IPS-15b (cell line): ENCODE measurements around the gene ANKRD35.
A peak's percentile ranks its signal among the peaks of the same experiment; 100 is the strongest.

ENCODE experiments used
- H3K27me3 ChIP-seq: one replicate; pipeline ENCODE4 v1.6.1; 2013; ENCODE audit warnings: low read length; ENCODE audit not compliant: control insufficient read depth, insufficient read depth
- H3K36me3 ChIP-seq: one replicate; pipeline ENCODE4 v1.6.1; 2013; ENCODE audit warnings: low read length; ENCODE audit not compliant: control insufficient read depth, insufficient read depth
- H3K4me1 ChIP-seq: one replicate; pipeline ENCODE4 v1.6.1; 2013; ENCODE audit warnings: mild to moderate bottlenecking, low read length; ENCODE audit not compliant: control insufficient read depth, insufficient read depth
- H3K4me3 ChIP-seq: one replicate; pipeline ENCODE4 v1.5.1; 2013; ENCODE audit warnings: low read depth, low read length
- H3K9ac ChIP-seq: one replicate; pipeline ENCODE4 v1.6.1; 2013; ENCODE audit warnings: low read depth, mild to moderate bottlenecking, low read length
- H3K9me3 ChIP-seq: one replicate; pipeline ENCODE4 v1.6.1; 2013; ENCODE audit warnings: mild to moderate bottlenecking, low read length; ENCODE audit not compliant: control insufficient read depth, insufficient read depth

The ANKRD35 gene

GRCh38 chr1:145916745-145917144 lies 31.1 kb upstream of the ANKRD35 start:
- Histone ChIP-seq H3K4me3 (no peak overlapping the region), H3K36me3 (no peaks in the 10 kb centered on the region)

GRCh38 chr1:145912128-145912641 lies 26.5 kb upstream of the ANKRD35 start:
- H3K9me3 ChIP-seq, result no peaks in the 10 kb centered on the region
- peaks cover 9% of the 10 kb centered on the region for H3K27me3 ChIP-seq
- no peak overlapping the region for H3K9ac ChIP-seq
- no peaks in the 10 kb centered on the region for H3K4me1 ChIP-seq
- no peak overlapping the region for H3K4me3 ChIP-seq
- no peaks in the 10 kb centered on the region for H3K36me3 ChIP-seq

More at GRCh38 chr1:145916745-145917144, 31.1 kb upstream of the ANKRD35 start:
- Histone ChIP-seq H3K27me3 (peaks cover 4% of the 10 kb centered on the region), H3K9ac (no peak overlapping the region), H3K4me1 (no peaks in the 10 kb centered on the region), H3K9me3 (no peaks in the 10 kb centered on the region)

DNA sequence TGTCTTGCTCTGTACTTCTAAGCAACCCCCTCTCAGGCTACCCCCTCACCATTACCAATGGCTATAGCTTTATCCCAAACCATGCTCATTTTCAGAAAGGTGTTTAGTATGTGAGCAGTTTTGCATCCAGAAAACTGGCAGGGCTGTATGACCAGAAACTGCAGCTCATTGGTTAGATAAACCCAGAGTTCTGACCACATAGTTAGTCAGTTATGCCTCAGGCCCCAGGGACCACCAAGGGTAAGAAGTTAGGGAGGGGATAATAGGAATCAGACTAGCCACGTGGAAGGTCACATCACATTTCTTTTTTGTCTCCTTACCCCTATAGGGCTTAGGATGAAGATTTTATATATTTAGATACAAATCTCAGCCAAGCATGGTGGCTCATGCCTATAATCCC lies 23.0 kb upstream of the ANKRD35 start:
- no peaks in the 10 kb centered on the region for H3K4me1 ChIP-seq
- H3K36me3 ChIP-seq, result no peaks in the 10 kb centered on the region
- H3K9ac ChIP-seq, result no peak overlapping the region
- no peaks in the 10 kb centered on the region for H3K9me3 ChIP-seq
- no peak overlapping the region for H3K4me3 ChIP-seq
- H3K27me3 ChIP-seq, result peaks cover 12% of the 10 kb centered on the region

- H3K4me1 ChIP-seq, result no peaks in the 10 kb centered on the region
- no peaks in the 10 kb centered on the region for H3K9me3 ChIP-seq
- peaks cover 14% of the 10 kb centered on the region for H3K27me3 ChIP-seq
- H3K36me3 ChIP-seq, result no peaks in the 10 kb centered on the region
- H3K9ac ChIP-seq, result no peak overlapping the region
- H3K4me3 ChIP-seq, result no peak overlapping the region
These were observed 21.5 kb upstream of the ANKRD35 start for GRCh38 chr1:145906954-145907753.

DNA sequence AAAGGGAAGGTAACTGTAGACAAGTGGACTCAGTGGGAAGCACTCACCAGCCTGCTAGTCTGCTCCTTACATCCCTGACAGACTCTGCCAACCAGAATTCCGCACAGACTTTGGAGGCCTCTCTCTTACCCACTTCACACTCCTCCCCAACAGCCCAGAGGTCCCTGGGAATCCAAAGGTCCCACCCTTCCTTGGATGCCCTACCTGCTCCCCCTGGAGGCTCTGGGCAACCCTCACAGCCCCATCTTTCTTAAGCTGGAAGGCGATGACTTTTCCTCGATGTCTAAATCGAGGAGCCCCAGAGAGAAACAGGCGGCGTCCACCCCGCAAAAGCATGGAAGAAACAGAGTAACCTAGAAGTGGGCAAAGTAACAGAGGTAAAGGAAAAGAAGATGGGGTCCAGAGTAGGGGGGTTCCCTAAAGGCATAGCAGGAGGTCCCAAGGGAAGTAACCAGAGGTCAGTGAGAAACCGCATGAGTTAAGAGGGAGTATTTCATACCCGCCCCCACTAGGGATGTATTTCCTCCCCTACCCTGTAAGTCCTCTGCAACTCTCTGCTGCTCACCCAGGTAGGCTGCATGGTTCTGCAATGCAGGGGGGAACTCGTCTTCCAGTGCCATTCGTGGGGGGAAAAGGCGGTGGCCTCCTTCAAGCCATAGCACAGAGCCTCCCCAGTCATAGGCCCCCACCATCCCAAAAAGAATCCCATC lies 15.8 kb upstream of the ANKRD35 start:
- Histone ChIP-seq H3K27me3 (peaks cover 7% of the 10 kb centered on the region), H3K9ac (no peak overlapping the region), H3K4me1 (no peaks in the 10 kb centered on the region), H3K36me3 (no peaks in the 10 kb centered on the region), H3K9me3 (no peaks in the 10 kb centered on the region), H3K4me3 (no peak overlapping the region)

- no peak overlapping the region for H3K9ac ChIP-seq
- peaks cover 6% of the 10 kb centered on the region for H3K27me3 ChIP-seq
- H3K36me3 ChIP-seq, result no peaks in the 10 kb centered on the region
- no peaks in the 10 kb centered on the region for H3K4me1 ChIP-seq
- H3K9me3 ChIP-seq, result no peaks in the 10 kb centered on the region
- H3K4me3 ChIP-seq, result no peak overlapping the region
These were observed 13.1 kb upstream of the ANKRD35 start for GRCh38 chr1:145898756-145899155.

- Histone ChIP-seq H3K9ac (no peak overlapping the region), H3K27me3 (peaks cover 6% of the 10 kb centered on the region), H3K9me3 (no peaks in the 10 kb centered on the region), H3K4me3 (no peak overlapping the region), H3K36me3 (no peaks in the 10 kb centered on the region), H3K4me1 (no peaks in the 10 kb centered on the region)
These were observed 12.3 kb upstream of the ANKRD35 start for GRCh38 chr1:145897969-145898368.

DNA sequence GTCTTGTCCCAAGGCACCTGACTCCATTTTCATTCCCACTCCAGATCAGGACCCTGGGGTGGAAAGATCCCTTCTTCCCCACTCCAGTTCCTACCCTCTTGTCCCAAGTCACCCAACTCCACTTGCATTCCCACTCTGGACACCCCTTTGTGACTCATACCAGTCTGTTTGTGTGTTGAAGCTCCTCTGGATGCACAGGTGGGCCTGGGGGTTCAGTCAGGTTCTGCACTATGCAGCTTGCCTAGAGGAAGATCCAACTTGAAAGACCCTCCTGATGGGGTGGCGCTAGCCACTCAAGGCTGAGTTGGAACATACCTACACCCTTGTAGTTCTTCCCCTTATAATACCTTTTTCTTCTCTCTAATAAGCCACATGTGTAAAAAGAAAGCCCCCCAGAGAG lies 9.8 kb upstream of the ANKRD35 start:
- no peaks in the 10 kb centered on the region for H3K9me3 ChIP-seq
- no peak overlapping the region for H3K4me3 ChIP-seq
- H3K9ac ChIP-seq, result no peak overlapping the region
- no peaks in the 10 kb centered on the region for H3K36me3 ChIP-seq
- peaks cover 2% of the 10 kb centered on the region for H3K27me3 ChIP-seq
- H3K4me1 ChIP-seq, result peaks cover 5% of the 10 kb centered on the region

DNA sequence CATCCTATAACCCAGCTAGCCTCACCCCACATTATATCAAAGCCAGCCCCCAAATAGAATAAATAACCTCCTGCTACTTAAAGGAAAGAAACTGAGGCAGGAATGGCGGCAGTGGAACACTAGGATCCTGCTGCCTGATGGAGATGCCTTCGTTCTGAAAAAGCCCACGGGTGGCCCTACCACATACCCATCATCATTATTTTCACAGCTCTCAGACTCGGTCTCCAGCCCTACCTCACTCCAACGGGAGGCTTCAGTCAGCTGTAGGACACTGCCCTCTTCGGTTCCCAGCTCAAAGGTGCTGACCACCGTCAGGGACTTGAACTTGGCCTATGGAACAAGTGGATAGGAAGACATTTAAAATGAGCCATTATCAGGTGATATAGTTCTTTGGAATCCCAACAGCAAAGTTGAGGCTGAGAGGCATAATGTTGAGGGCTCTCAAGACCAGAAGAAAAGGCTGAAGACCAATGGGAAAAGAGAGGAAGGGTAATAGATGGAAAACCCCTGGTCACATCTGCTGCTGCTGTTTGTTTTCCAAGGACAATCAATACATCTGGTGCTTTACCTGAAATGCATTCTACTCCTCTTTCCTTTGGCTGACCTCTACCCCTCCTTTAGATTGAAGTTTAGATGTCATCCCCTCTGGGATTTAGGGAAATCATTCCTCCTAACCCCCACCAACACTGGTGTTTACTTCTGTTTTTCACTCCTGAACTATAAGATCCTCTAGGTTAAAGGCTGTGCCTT lies 7.8 kb upstream of the ANKRD35 start:
- Histone ChIP-seq H3K27me3 (peaks cover 2% of the 10 kb centered on the region), H3K9ac (no peak overlapping the region), H3K9me3 (no peaks in the 10 kb centered on the region), H3K36me3 (no peaks in the 10 kb centered on the region), H3K4me3 (no peak overlapping the region), H3K4me1 (peaks cover 5% of the 10 kb centered on the region)

GRCh38 chr1:145892486-145893087 lies 6.9 kb upstream of the ANKRD35 start:
- H3K27me3 ChIP-seq, result peaks cover 2% of the 10 kb centered on the region
- H3K36me3 ChIP-seq, result no peaks in the 10 kb centered on the region
- H3K4me1 ChIP-seq, result peaks cover 5% of the 10 kb centered on the region
- no peak overlapping the region for H3K9ac ChIP-seq
- H3K9me3 ChIP-seq, result no peaks in the 10 kb centered on the region
- peak overlapping the region; percentile 27 for H3K4me3 ChIP-seq
